Measurements from ENCODE around the gene CCDC159. TPM values are rescaled to one million over a fixed set of nuclear protein-coding genes. Genes with fewer than 3 reads are reported as not detected.
A peak's percentile ranks its signal among the peaks of the same experiment; 100 is the strongest.
"Not testable (repeated sequence)": the region's sequence is repeated elsewhere in the genome, so short reads cannot be mapped to it uniquely, and the experiment has no call there.

The CCDC159 gene
- polyA plus RNA-seq, 1 of the 3 experiments (the other 2 are of a cell fraction) = 25.2 TPM

DNA sequence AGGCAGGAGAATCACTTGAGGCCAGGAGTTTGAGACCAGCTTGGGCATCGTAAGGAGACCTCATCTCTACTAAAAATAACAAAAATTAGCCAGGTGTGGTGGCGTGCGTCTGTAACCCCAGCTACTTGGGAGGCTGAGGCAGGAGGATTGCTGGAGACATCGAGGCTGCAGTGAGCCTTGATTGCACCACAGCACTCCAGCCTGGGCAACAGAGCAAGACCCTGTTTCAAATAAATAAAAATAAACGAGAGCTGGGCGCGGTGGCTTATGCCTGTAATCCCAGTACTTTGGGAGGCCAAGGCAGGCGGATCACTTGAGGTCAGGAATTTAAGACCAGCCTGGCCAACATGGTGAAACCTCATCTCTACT, 6.2 kb upstream of the CCDC159 start:
- H3F3A ChIP-seq (replicated peaks; ENCODE audit: insufficient read depth) = peaks cover 11% of the 10 kb centered on the region
- not testable (repeated sequence) for DNase-seq; H3K79me2 ChIP-seq (ENCODE audit: insufficient read depth); H3K27me3 ChIP-seq (ENCODE audit: insufficient read depth); H3K9me2 ChIP-seq; H3K9me3 ChIP-seq; H4K20me1 ChIP-seq (ENCODE audit: insufficient read depth)
- ChIA-PET POLR2A (interaction anchor here (1.6 to 4.2 kb wide), 4 partner anchors 13 to 35 kb away, joined by 4 to 17 read pairs (median 6); partner anchors contain the start of gene SWSAP1), CTCF (interaction anchor here (0.8 to 2.8 kb wide), 5 partner anchors 18 to 143 kb away, joined by 3 to 16 read pairs (median 5); no protein-coding TSS in a partner anchor)
- H3K4me2 ChIP-seq = peak overlapping the region; percentile 99
- peak overlapping the region in 1 of 2 experiments; percentile 61; a peak in 1 of 4 replicates for H3K27ac ChIP-seq (ENCODE audit: low read depth in 2 of 2, low read length in 1 of 2)
- H3K9ac ChIP-seq = peak overlapping the region; percentile 39; the same call in 1 of the 2 replicates
- H2AFZ ChIP-seq (ENCODE audit: low read depth) = peak overlapping the region; percentile 97
- peaks cover 10 to 17% of the 10 kb centered on the region in 2 experiments; a peak in 2 of 4 replicates for H3K4me1 ChIP-seq (ENCODE audit: control insufficient read depth in 1 of 2, insufficient read depth in 2 of 2, low read depth in 1 of 2, low read length in 1 of 2)
- H3K4me3 ChIP-seq (ENCODE audit: low read depth in 2 of 2, low read length in 1 of 2) = peak overlapping the region; percentile 66 to 88; a peak in 3 of 4 replicates
- 98% methylated on average over 8 of the region's 8 CpGs for WGBS (ENCODE audit: low lambda C conversion rate)
- H3K36me3 ChIP-seq (replicated peaks in 1 of 2; ENCODE audit: control insufficient read depth in 1 of 2, insufficient read depth in 2 of 2, low read length in 1 of 2) = peaks cover 10 to 12% of the 10 kb centered on the region in 2 experiments

DNA sequence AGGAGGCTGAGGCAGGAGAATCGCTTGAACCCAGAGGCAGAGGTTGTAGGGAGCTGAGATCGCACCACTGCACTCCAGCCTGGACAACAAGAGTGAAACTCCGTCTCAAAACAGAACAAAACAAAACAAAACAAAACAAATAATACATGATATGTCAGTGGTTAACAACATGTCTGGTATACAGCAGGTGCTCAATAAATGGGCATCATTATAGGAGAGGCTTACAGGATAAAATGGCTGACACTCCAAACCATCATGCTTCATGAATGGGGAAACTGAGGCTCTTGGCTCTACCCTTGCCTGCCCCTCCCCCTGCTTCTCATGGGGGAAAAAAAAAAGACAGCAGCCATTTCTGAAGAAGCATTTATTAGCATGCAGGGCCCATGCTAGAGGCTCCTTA, 3.9 kb upstream of the CCDC159 start:
- H2AFZ ChIP-seq (ENCODE audit: low read depth) = no peak overlapping the region
- peaks cover 14 to 26% of the 10 kb centered on the region in 2 experiments; a peak in 2 of 4 replicates for H3K4me1 ChIP-seq (ENCODE audit: control insufficient read depth in 1 of 2, insufficient read depth in 2 of 2, low read depth in 1 of 2, low read length in 1 of 2)
- no peak overlapping the region for H3K4me2 ChIP-seq
- H3F3A ChIP-seq (replicated peaks; ENCODE audit: insufficient read depth) = peaks cover 18% of the 10 kb centered on the region
- peaks cover 7% of the 10 kb centered on the region for H4K20me1 ChIP-seq (ENCODE audit: insufficient read depth)
- H3K4me3 ChIP-seq (ENCODE audit: low read depth in 2 of 2, low read length in 1 of 2) = no peak overlapping the region
- H3K79me2 ChIP-seq (ENCODE audit: insufficient read depth) = no peaks in the 10 kb centered on the region
- POLR2A ChIA-PET = no interaction called here
- CTCF ChIA-PET = interaction anchor here (1.0 to 1.8 kb wide), 2 partner anchors 49 to 140 kb away, joined by 5 to 8 read pairs; no protein-coding TSS in a partner anchor
- H3K27ac ChIP-seq (ENCODE audit: low read depth in 2 of 2, low read length in 1 of 2) = no peak overlapping the region
- H3K9me2 ChIP-seq = no peaks in the 10 kb centered on the region
- no peaks in the 10 kb centered on the region for H3K27me3 ChIP-seq (ENCODE audit: insufficient read depth)
- WGBS (ENCODE audit: low lambda C conversion rate) = 92% methylated on average over 3 of the region's 3 CpGs
- no peak for DNase-seq
- H3K36me3 ChIP-seq (replicated peaks in 1 of 2; ENCODE audit: control insufficient read depth in 1 of 2, insufficient read depth in 2 of 2, low read length in 1 of 2) = peaks cover 4 to 10% of the 10 kb centered on the region in 2 experiments
- H3K9ac ChIP-seq = no peak overlapping the region
- TF ChIP-seq, protein P1, sequence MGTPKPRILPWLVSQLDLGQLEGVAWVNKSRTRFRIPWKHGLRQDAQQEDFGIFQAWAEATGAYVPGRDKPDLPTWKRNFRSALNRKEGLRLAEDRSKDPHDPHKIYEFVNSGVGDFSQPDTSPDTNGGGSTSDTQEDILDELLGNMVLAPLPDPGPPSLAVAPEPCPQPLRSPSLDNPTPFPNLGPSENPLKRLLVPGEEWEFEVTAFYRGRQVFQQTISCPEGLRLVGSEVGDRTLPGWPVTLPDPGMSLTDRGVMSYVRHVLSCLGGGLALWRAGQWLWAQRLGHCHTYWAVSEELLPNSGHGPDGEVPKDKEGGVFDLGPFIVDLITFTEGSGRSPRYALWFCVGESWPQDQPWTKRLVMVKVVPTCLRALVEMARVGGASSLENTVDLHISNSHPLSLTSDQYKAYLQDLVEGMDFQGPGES (IDR thresholded peaks at IDR 0.05; ENCODE audit: low read depth, low read length) = no peak
- TF ChIP-seq, protein P2, sequence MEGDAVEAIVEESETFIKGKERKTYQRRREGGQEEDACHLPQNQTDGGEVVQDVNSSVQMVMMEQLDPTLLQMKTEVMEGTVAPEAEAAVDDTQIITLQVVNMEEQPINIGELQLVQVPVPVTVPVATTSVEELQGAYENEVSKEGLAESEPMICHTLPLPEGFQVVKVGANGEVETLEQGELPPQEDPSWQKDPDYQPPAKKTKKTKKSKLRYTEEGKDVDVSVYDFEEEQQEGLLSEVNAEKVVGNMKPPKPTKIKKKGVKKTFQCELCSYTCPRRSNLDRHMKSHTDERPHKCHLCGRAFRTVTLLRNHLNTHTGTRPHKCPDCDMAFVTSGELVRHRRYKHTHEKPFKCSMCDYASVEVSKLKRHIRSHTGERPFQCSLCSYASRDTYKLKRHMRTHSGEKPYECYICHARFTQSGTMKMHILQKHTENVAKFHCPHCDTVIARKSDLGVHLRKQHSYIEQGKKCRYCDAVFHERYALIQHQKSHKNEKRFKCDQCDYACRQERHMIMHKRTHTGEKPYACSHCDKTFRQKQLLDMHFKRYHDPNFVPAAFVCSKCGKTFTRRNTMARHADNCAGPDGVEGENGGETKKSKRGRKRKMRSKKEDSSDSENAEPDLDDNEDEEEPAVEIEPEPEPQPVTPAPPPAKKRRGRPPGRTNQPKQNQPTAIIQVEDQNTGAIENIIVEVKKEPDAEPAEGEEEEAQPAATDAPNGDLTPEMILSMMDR (IDR thresholded peaks at IDR 0.05) = no peak
- TF ChIP-seq RXRA (IDR thresholded peaks at IDR 0.05; ENCODE audit: borderline replicate concordance, low read depth) (no peak), FOSL2 (IDR thresholded peaks at IDR 0.05; ENCODE audit: borderline replicate concordance, low read depth) (no peak), MXI1 (IDR thresholded peaks at IDR 0.05; ENCODE audit: low read depth, low read length) (no peak), NFIC (IDR thresholded peaks at IDR 0.05; ENCODE audit: borderline replicate concordance) (no peak), POLR2AphosphoS5 (IDR thresholded peaks at IDR 0.05; ENCODE audit: low read depth, low read length) (no peak), EZH2phosphoT487 (IDR thresholded peaks at IDR 0.05; ENCODE audit: borderline replicate concordance, low read depth) (no peak), GATA2 (CRISPR knock-in tag; IDR thresholded peaks at IDR 0.05) (no peak), EP300 (IDR thresholded peaks at IDR 0.05; ENCODE audit: borderline replicate concordance in 1 of 2, low read depth in 1 of 2, low read length in 1 of 2) (no peak), JUND (IDR thresholded peaks at IDR 0.05) (no peak), TCF12 (IDR thresholded peaks at IDR 0.05) (no peak), SIN3A (IDR thresholded peaks at IDR 0.05; ENCODE audit: borderline replicate concordance, low read depth, low read length) (no peak), TAF1 (IDR thresholded peaks at IDR 0.05; ENCODE audit: borderline replicate concordance, low read depth, low read length) (no peak)
- TF ChIP-seq, protein P3, sequence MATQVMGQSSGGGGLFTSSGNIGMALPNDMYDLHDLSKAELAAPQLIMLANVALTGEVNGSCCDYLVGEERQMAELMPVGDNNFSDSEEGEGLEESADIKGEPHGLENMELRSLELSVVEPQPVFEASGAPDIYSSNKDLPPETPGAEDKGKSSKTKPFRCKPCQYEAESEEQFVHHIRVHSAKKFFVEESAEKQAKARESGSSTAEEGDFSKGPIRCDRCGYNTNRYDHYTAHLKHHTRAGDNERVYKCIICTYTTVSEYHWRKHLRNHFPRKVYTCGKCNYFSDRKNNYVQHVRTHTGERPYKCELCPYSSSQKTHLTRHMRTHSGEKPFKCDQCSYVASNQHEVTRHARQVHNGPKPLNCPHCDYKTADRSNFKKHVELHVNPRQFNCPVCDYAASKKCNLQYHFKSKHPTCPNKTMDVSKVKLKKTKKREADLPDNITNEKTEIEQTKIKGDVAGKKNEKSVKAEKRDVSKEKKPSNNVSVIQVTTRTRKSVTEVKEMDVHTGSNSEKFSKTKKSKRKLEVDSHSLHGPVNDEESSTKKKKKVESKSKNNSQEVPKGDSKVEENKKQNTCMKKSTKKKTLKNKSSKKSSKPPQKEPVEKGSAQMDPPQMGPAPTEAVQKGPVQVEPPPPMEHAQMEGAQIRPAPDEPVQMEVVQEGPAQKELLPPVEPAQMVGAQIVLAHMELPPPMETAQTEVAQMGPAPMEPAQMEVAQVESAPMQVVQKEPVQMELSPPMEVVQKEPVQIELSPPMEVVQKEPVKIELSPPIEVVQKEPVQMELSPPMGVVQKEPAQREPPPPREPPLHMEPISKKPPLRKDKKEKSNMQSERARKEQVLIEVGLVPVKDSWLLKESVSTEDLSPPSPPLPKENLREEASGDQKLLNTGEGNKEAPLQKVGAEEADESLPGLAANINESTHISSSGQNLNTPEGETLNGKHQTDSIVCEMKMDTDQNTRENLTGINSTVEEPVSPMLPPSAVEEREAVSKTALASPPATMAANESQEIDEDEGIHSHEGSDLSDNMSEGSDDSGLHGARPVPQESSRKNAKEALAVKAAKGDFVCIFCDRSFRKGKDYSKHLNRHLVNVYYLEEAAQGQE (IDR thresholded peaks at IDR 0.05; ENCODE audit: low read depth, low read length) = no peak
- TF ChIP-seq, protein P4, sequence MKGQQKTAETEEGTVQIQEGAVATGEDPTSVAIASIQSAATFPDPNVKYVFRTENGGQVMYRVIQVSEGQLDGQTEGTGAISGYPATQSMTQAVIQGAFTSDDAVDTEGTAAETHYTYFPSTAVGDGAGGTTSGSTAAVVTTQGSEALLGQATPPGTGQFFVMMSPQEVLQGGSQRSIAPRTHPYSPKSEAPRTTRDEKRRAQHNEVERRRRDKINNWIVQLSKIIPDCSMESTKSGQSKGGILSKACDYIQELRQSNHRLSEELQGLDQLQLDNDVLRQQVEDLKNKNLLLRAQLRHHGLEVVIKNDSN (IDR thresholded peaks at IDR 0.05; ENCODE audit: borderline replicate concordance, low read depth) = no peak
- TF ChIP-seq, protein P5, sequence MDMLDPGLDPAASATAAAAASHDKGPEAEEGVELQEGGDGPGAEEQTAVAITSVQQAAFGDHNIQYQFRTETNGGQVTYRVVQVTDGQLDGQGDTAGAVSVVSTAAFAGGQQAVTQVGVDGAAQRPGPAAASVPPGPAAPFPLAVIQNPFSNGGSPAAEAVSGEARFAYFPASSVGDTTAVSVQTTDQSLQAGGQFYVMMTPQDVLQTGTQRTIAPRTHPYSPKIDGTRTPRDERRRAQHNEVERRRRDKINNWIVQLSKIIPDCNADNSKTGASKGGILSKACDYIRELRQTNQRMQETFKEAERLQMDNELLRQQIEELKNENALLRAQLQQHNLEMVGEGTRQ (IDR thresholded peaks at IDR 0.05; ENCODE audit: borderline replicate concordance, low read depth, low read length) = no peak
- TF ChIP-seq, protein P6, sequence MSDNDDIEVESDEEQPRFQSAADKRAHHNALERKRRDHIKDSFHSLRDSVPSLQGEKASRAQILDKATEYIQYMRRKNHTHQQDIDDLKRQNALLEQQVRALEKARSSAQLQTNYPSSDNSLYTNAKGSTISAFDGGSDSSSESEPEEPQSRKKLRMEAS (IDR thresholded peaks at IDR 0.05; ENCODE audit: low read depth) = no peak
- no peaks in the 10 kb centered on the region for H3K9me3 ChIP-seq
